Ishikawa (cell line): ENCODE data around the gene CYLC2.

ENCODE experiments used
- CEBPB ChIP-seq: IDR thresholded peaks from 2 replicates; pipeline ENCODE4 v1.6.1; 2012
- CREB1 ChIP-seq: IDR thresholded peaks from 2 replicates; pipeline ENCODE4 v1.6.1; 2012; ENCODE audit warnings: low read depth
- EGR1 ChIP-seq: IDR thresholded peaks from 2 replicates; pipeline ENCODE4 v1.6.1; 2012
- EP300 ChIP-seq: IDR thresholded peaks from 2 replicates; pipeline ENCODE4 v1.6.1; 2012; ENCODE audit warnings: borderline replicate concordance
- FOXM1 ChIP-seq: IDR thresholded peaks from 2 replicates; pipeline ENCODE4 v1.6.1; 2012; ENCODE audit warnings: low read depth, borderline replicate concordance
- MAX ChIP-seq: IDR thresholded peaks from 2 replicates; pipeline ENCODE4 v1.6.1; 2012
- NFIC ChIP-seq: IDR thresholded peaks from 2 replicates; pipeline ENCODE4 v1.6.1; 2012
- RAD21 ChIP-seq: IDR thresholded peaks from 2 replicates; pipeline ENCODE4 v1.6.1; 2012; ENCODE audit warnings: low read depth
- REST ChIP-seq: IDR thresholded peaks from 2 replicates; pipeline ENCODE4 v1.6.1; 2012; ENCODE audit warnings: low read depth, mild to moderate bottlenecking
- TAF1 ChIP-seq: IDR thresholded peaks from 2 replicates; pipeline ENCODE4 v1.6.1; 2012; ENCODE audit warnings: low read depth, mild to moderate bottlenecking
- TCF12 ChIP-seq: IDR thresholded peaks from 2 replicates; pipeline ENCODE4 v1.6.1; 2012; ENCODE audit warnings: low read depth
- TEAD4 ChIP-seq: IDR thresholded peaks from 2 replicates; pipeline ENCODE4 v1.6.1; 2012
- USF1 ChIP-seq: IDR thresholded peaks from 2 replicates; pipeline ENCODE4 v1.6.1; 2012
- YY1 ChIP-seq: IDR thresholded peaks from 2 replicates; pipeline ENCODE4 v1.6.1; 2012; ENCODE audit warnings: low read depth
- ZBTB7A ChIP-seq: IDR thresholded peaks from 2 replicates; pipeline ENCODE4 v1.6.1; 2012; ENCODE audit warnings: low read depth

The CYLC2 gene

GRCh38 chr9:102975251-102975650 lies 19.9 kb upstream of the CYLC2 start:
- TF ChIP-seq TAF1 (no peak), TEAD4 (no peak), RAD21 (no peak), YY1 (no peak), EP300 (no peak), USF1 (no peak), REST (no peak), ZBTB7A (no peak), MAX (no peak), NFIC (no peak)

GRCh38 chr9:102985162-102985895 lies 9.8 kb upstream of the CYLC2 start:
- no peak for TF ChIP-seq NFIC
- TF ChIP-seq REST = no peak
- TF ChIP-seq CEBPB = no peak
- no peak for TF ChIP-seq MAX
- no peak for TF ChIP-seq TCF12
- no peak for TF ChIP-seq FOXM1
- no peak for TF ChIP-seq TAF1
- TF ChIP-seq CREB1 = no peak
- TF ChIP-seq YY1 = no peak
- TF ChIP-seq EP300 = no peak
- no peak for TF ChIP-seq RAD21
- TF ChIP-seq ZBTB7A = no peak
- no peak for TF ChIP-seq TEAD4
- TF ChIP-seq EGR1 = no peak
- no peak for TF ChIP-seq USF1

GRCh38 chr9:102986425-102986824 lies 8.7 kb upstream of the CYLC2 start:
- no peak for TF ChIP-seq TEAD4
- no peak for TF ChIP-seq FOXM1
- no peak for TF ChIP-seq YY1
- no peak for TF ChIP-seq CEBPB
- TF ChIP-seq EP300 = no peak
- no peak for TF ChIP-seq EGR1

GRCh38 chr9:103003689-103004088 lies 8.6 kb downstream of the CYLC2 start:
- TF ChIP-seq FOXM1 = no peak
- TF ChIP-seq EP300 = no peak
- no peak for TF ChIP-seq CREB1
- no peak for TF ChIP-seq USF1
- TF ChIP-seq CEBPB = no peak
- TF ChIP-seq TEAD4 = no peak
- TF ChIP-seq TAF1 = no peak

- TF ChIP-seq RAD21 = no peak
- TF ChIP-seq TAF1 = no peak
- TF ChIP-seq EGR1 = no peak
- TF ChIP-seq MAX = no peak
- TF ChIP-seq TEAD4 = no peak
- TF ChIP-seq CREB1 = no peak
- TF ChIP-seq USF1 = no peak
- TF ChIP-seq ZBTB7A = no peak
- no peak for TF ChIP-seq TCF12
- TF ChIP-seq NFIC = no peak
- no peak for TF ChIP-seq REST
- TF ChIP-seq YY1 = no peak
- TF ChIP-seq FOXM1 = no peak
- no peak for TF ChIP-seq EP300
- no peak for TF ChIP-seq CEBPB
Observed at GRCh38 chr9:103014242-103014641, 19.1 kb downstream of the CYLC2 start.
